ENCODE data around the gene GALNT3. TPM values are rescaled to one million over a fixed set of nuclear protein-coding genes. Genes with fewer than 3 reads are reported as not detected.

GALNT3 gene
- total and polyA plus RNA-seq, 7 donors: 0.16 to 33.5 (median 1.1) TPM

- H3K4me3 ChIP-seq: no peak overlapping the region
- WGBS, 2 donors: 13 to 62% methylated on average over 4 of the region's 4 CpGs
- no peak overlapping the region for H3K27ac ChIP-seq
- H3K4me1 ChIP-seq: no peaks in the 10 kb centered on the region
- no peaks in the 10 kb centered on the region for H3K9me3 ChIP-seq
- no peaks in the 10 kb centered on the region for H3K27me3 ChIP-seq
- H3K36me3 ChIP-seq: no peaks in the 10 kb centered on the region
- DNase-seq: no peak
- TF ChIP-seq POLR2A (IDR thresholded peaks at IDR 0.05) (no peak), POLR2AphosphoS5 (IDR thresholded peaks at IDR 0.05) (no peak), CTCF (IDR thresholded peaks at IDR 0.05) (no peak), EP300 (IDR thresholded peaks at IDR 0.05) (no peak)
- intact Hi-C loops (cut with DNase I): no loop called here
These were observed 9.2 kb upstream of the GALNT3 start for GRCh38 chr2:165803123-165803760.

- H3K4me1 ChIP-seq: no peaks in the 10 kb centered on the region
- no peaks in the 10 kb centered on the region for H3K27me3 ChIP-seq
- H3K36me3 ChIP-seq: no peaks in the 10 kb centered on the region
- 97% methylated on average over 3 of the region's 3 CpGs for WGBS, 2 donors
- intact Hi-C loops (cut with DNase I): no loop called here
- no peak overlapping the region for H3K4me3 ChIP-seq
- H3K9me3 ChIP-seq: no peaks in the 10 kb centered on the region
- no peak for TF ChIP-seq POLR2A (IDR thresholded peaks at IDR 0.05)
- TF ChIP-seq EP300 (IDR thresholded peaks at IDR 0.05): no peak
- TF ChIP-seq POLR2AphosphoS5 (IDR thresholded peaks at IDR 0.05): no peak
- TF ChIP-seq CTCF (IDR thresholded peaks at IDR 0.05): no peak
- DNase-seq: no peak
- no peak overlapping the region for H3K27ac ChIP-seq
These were observed 7.1 kb upstream of the GALNT3 start for GRCh38 chr2:165801176-165801575.

- peaks cover 0 to 18% (median 14%) of the 10 kb centered on the region in 4 donors for H3K4me1 ChIP-seq
- 50 to 67% methylated on average over 3 of the region's 3 CpGs for WGBS, 2 donors
- TF ChIP-seq EP300 (IDR thresholded peaks at IDR 0.05) (no peak), CTCF (IDR thresholded peaks at IDR 0.05) (no peak), POLR2A (IDR thresholded peaks at IDR 0.05) (no peak), POLR2AphosphoS5 (IDR thresholded peaks at IDR 0.05) (no peak)
- intact Hi-C loops (cut with DNase I): no loop called here
- no peak overlapping the region for H3K27ac ChIP-seq
- no peaks in the 10 kb centered on the region for H3K9me3 ChIP-seq
- DNase-seq: no peak
- peaks cover 6 to 29% (median 14%) of the 10 kb centered on the region in 3 donors for H3K27me3 ChIP-seq
- H3K36me3 ChIP-seq: no peaks in the 10 kb centered on the region
- H3K4me3 ChIP-seq: no peak overlapping the region
These were observed 2.9 kb upstream of the GALNT3 start for GRCh38 chr2:165796819-165797530.

GRCh38 chr2:165796129-165796528, 2.1 kb upstream of the GALNT3 start:
- H3K36me3 ChIP-seq: no peaks in the 10 kb centered on the region
- H3K9me3 ChIP-seq: no peaks in the 10 kb centered on the region
- H3K4me3 ChIP-seq: no peak overlapping the region
- WGBS, 2 donors: 22 to 25% methylated on average over 1 of the region's 1 CpG
- H3K27me3 ChIP-seq: peaks cover 6 to 29% (median 14%) of the 10 kb centered on the region in 3 donors
- no peak for DNase-seq
- H3K4me1 ChIP-seq: peaks cover 0 to 18% (median 14%) of the 10 kb centered on the region in 4 donors
- intact Hi-C loops (cut with DNase I): no loop called here
- TF ChIP-seq EP300 (IDR thresholded peaks at IDR 0.05): no peak
- TF ChIP-seq POLR2A (IDR thresholded peaks at IDR 0.05): no peak
- TF ChIP-seq POLR2AphosphoS5 (IDR thresholded peaks at IDR 0.05): no peak
- TF ChIP-seq CTCF (IDR thresholded peaks at IDR 0.05): no peak
- no peak overlapping the region for H3K27ac ChIP-seq

Data from sigmoid colon (tissue), 7 donors.